H1 (cell line): Measurements from ENCODE around the gene RSPH6A. TPM values are rescaled to one million over a fixed set of nuclear protein-coding genes. Genes with fewer than 3 reads are reported as not detected.

Experiments
- CTCF ChIA-PET: fragments of 300-600 bp; sonication (Branson Sonifier 250); formaldehyde crosslinking; loops from one replicate; lab custom pipeline; 2021; ENCODE audit not compliant: partially characterized antibody; lab: Charles Lee
- POLR2A ChIA-PET: fragments of 300-600 bp; sonication (Branson Sonifier 250); formaldehyde crosslinking; loops from one replicate; lab custom pipeline; 2021; ENCODE audit warnings: inconsistent platforms; ENCODE audit not compliant: partially characterized antibody; lab: Charles Lee
- DNase-seq, 2 experiments: peaks; one replicate each; pipeline versions ENCODE4 v3.0.0 to v3.0.0-alpha.2; 2010 to 2022; ENCODE audit warnings: low spot score in 2 of 2, low read depth in 1 of 2, mixed read lengths in 1 of 2
- FAIRE-seq: peaks from 2 replicates; lab custom pipeline; 2011; peaks lifted over from hg19 to GRCh38; lab: Jason Lieb, UNC
- H2AFZ ChIP-seq: 2 replicates; pipeline ENCODE4 v1.8.1; 2012; ENCODE audit warnings: low read length, inconsistent platforms
- H2AK5ac ChIP-seq: 2 replicates; pipeline ENCODE4 v1.6.1; 2013; ENCODE audit warnings: low read depth, low read length
- H2BK120ac ChIP-seq: replicated peaks from 2 replicates; pipeline ENCODE3; 2013; ENCODE audit warnings: low read depth, low read length, inconsistent platforms
- H2BK12ac ChIP-seq: 2 replicates; pipeline ENCODE4 v1.6.1; 2013; ENCODE audit warnings: low read depth, low read length
- H2BK15ac ChIP-seq: 2 replicates; pipeline ENCODE4 v1.6.1; 2013; ENCODE audit warnings: low read length
- H2BK20ac ChIP-seq: 2 replicates; pipeline ENCODE4 v1.6.1; 2013; ENCODE audit warnings: low read length
- H2BK5ac ChIP-seq: 2 replicates; pipeline ENCODE4 v1.6.1; 2013; ENCODE audit warnings: low read depth, low read length
- H3K14ac ChIP-seq: 2 replicates; pipeline ENCODE4 v1.6.1; 2013; ENCODE audit warnings: inconsistent platforms; ENCODE audit not compliant: insufficient read length
- H3K18ac ChIP-seq: 2 replicates; pipeline ENCODE4 v1.6.1; 2013; ENCODE audit warnings: low read length; ENCODE audit errors: extremely low read depth
- H3K23ac ChIP-seq: 2 replicates; pipeline ENCODE4 v1.6.1; 2013; ENCODE audit warnings: inconsistent platforms; ENCODE audit not compliant: insufficient read length
- H3K23me2 ChIP-seq: 2 replicates; pipeline ENCODE4 v1.6.1; 2013; ENCODE audit warnings: low read depth, low read length
- H3K27ac ChIP-seq: 2 replicates; pipeline ENCODE4 v1.6.1; 2011; ENCODE audit warnings: low read depth, low read length, inconsistent platforms
- H3K27me3 ChIP-seq, 4 experiments: replicated peaks in 1 of 4; 1 replicate in 1 of 4; 2 replicates in 3 of 4; pipeline versions ENCODE4 v1.6.1 to v1.8.1; 2011 to 2013; ENCODE audit warnings: low read length in 3 of 4, mild to moderate bottlenecking in 3 of 4, inconsistent platforms in 2 of 4, mixed read lengths in 2 of 4, moderate library complexity in 1 of 4; ENCODE audit not compliant: control insufficient read depth in 3 of 4, insufficient read depth in 3 of 4; ENCODE audit errors: extremely low read depth in 1 of 4
- H3K36me3 ChIP-seq, 4 experiments: 2 replicates each; pipeline versions ENCODE4 v1.6.1 to v1.8.1; 2011 to 2013; ENCODE audit warnings: mild to moderate bottlenecking in 4 of 4, low read length in 3 of 4, moderate library complexity in 2 of 4, control low read depth in 1 of 4, inconsistent platforms in 1 of 4; ENCODE audit not compliant: insufficient read depth in 4 of 4, control insufficient read depth in 2 of 4
- H3K4ac ChIP-seq: replicated peaks from 2 replicates; pipeline ENCODE3; 2013; ENCODE audit warnings: low read length, low read depth, mixed read lengths, inconsistent platforms; ENCODE audit not compliant: insufficient read length
- H3K4me1 ChIP-seq, 4 experiments: replicated peaks in 1 of 4; 1 replicate in 1 of 4; 2 replicates in 3 of 4; pipeline versions ENCODE4 v1.6.1 to v1.8.1; 2011 to 2013; ENCODE audit warnings: low read length in 3 of 4, inconsistent platforms in 2 of 4, mixed read lengths in 1 of 4; ENCODE audit not compliant: insufficient read depth in 4 of 4, control insufficient read depth in 3 of 4
- H3K4me2 ChIP-seq, 2 experiments: 2 replicates each; pipeline versions ENCODE4 v1.6.1 to v1.8.1; 2011 to 2013; ENCODE audit warnings: low read depth in 2 of 2, low read length in 2 of 2, control low read depth in 1 of 2, inconsistent platforms in 1 of 2, mild to moderate bottlenecking in 1 of 2; ENCODE audit not compliant: insufficient read depth in 1 of 2
- H3K4me3 ChIP-seq, 4 experiments: fragments of 200-600, 300-600 bp in 1 of 4; sonication (generic), shearing (Covaris generic), sonication (Bioruptor Twin) in 1 of 4; 2 replicates each; pipeline versions ENCODE4 v1.5.1 to v1.8.1; 2011 to 2016; ENCODE audit warnings: low read length in 4 of 4, low read depth in 3 of 4, control low read depth in 2 of 4, inconsistent platforms in 2 of 4, mild to moderate bottlenecking in 2 of 4, mixed read lengths in 1 of 4, moderate library complexity in 1 of 4; ENCODE audit not compliant: insufficient read depth in 2 of 4; ENCODE audit errors: extremely low read depth in 1 of 4
- H3K56ac ChIP-seq: replicated peaks from 2 replicates; pipeline ENCODE3; 2013; ENCODE audit warnings: low read depth, mild to moderate bottlenecking, mixed read lengths, low read length, inconsistent platforms; ENCODE audit not compliant: insufficient read length
- H3K79me1 ChIP-seq: 2 replicates; pipeline ENCODE4 v1.6.1; 2013; ENCODE audit warnings: low read depth, low read length, control low read depth
- H3K79me2 ChIP-seq, 2 experiments: 2 replicates each; pipeline versions ENCODE4 v1.6.1 to v1.8.1; 2012 to 2013; ENCODE audit warnings: low read length in 2 of 2, mild to moderate bottlenecking in 2 of 2, inconsistent platforms in 1 of 2; ENCODE audit not compliant: insufficient read depth in 2 of 2, control insufficient read depth in 1 of 2
- H3K9ac ChIP-seq, 4 experiments: replicated peaks in 1 of 4; 1 replicate in 1 of 4; 2 replicates in 3 of 4; pipeline versions ENCODE4 v1.6.1 to v1.8.1; 2011 to 2013; ENCODE audit warnings: low read depth in 3 of 4, low read length in 3 of 4, control low read depth in 2 of 4, mild to moderate bottlenecking in 2 of 4, moderate library complexity in 2 of 4, inconsistent platforms in 1 of 4; ENCODE audit errors: extremely low read depth in 1 of 4
- H3K9me3 ChIP-seq, 2 experiments: 2 replicates each; pipeline versions ENCODE4 v1.6.1 to v1.8.1; 2012 to 2013; ENCODE audit warnings: mild to moderate bottlenecking in 2 of 2, moderate library complexity in 2 of 2, control low read depth in 1 of 2, inconsistent platforms in 1 of 2, low read depth in 1 of 2, low read length in 1 of 2, mixed read lengths in 1 of 2; ENCODE audit not compliant: insufficient read depth in 2 of 2
- H4K20me1 ChIP-seq, 2 experiments: replicated peaks in 1 of 2; 2 replicates each; pipeline versions ENCODE3 to v1.8.1; 2011 to 2013; ENCODE audit warnings: inconsistent platforms in 2 of 2, low read length in 2 of 2, mild to moderate bottlenecking in 1 of 2; ENCODE audit not compliant: insufficient read depth in 2 of 2, control insufficient read depth in 1 of 2
- H4K5ac ChIP-seq: 2 replicates; pipeline ENCODE4 v1.6.1; 2013; ENCODE audit warnings: low read length, low read depth, mixed read lengths, inconsistent platforms; ENCODE audit not compliant: insufficient read length
- H4K8ac ChIP-seq: 2 replicates; pipeline ENCODE4 v1.8.0; 2013; ENCODE audit warnings: mild to moderate bottlenecking, moderate library complexity, low read length, inconsistent platforms; ENCODE audit not compliant: insufficient read depth; ENCODE audit errors: extremely low read depth
- H4K91ac ChIP-seq: replicated peaks from 2 replicates; pipeline ENCODE3; 2013; ENCODE audit warnings: low read length, mixed read lengths, inconsistent platforms; ENCODE audit not compliant: insufficient read length
- HDAC2 ChIP-seq, 2 experiments: fragments of 300-600 bp in 1 of 2; sonication (generic) in 1 of 2; IDR thresholded peaks; 2 replicates each; pipeline ENCODE4 v1.6.1; 2011 to 2012; ENCODE audit warnings: low read depth in 2 of 2, low read length in 2 of 2, mild to moderate bottlenecking in 2 of 2, moderate library complexity in 2 of 2, borderline replicate concordance in 1 of 2, inconsistent platforms in 1 of 2
- PHF8 ChIP-seq: fragments of 200-600 bp; sonication (generic); conservative IDR thresholded peaks from 2 replicates; pipeline ENCODE4 v1.7.1; 2012; ENCODE audit warnings: low read depth, mild to moderate bottlenecking, inconsistent platforms, low read length, moderate library complexity
- POLR2AphosphoS5 ChIP-seq: IDR thresholded peaks from 2 replicates; pipeline ENCODE4 v1.6.1; 2011; ENCODE audit warnings: low read depth, low read length
- RXRA ChIP-seq: IDR thresholded peaks from 2 replicates; pipeline ENCODE4 v1.6.1; 2011; ENCODE audit warnings: low read depth, mild to moderate bottlenecking, low read length, moderate library complexity; ENCODE audit not compliant: insufficient read depth
- SP2 ChIP-seq: IDR thresholded peaks from 2 replicates; pipeline ENCODE4 v1.6.1; 2012; ENCODE audit warnings: mild to moderate bottlenecking, low read length, inconsistent platforms
- SUZ12 ChIP-seq: fragments of 200-600 bp; sonication (generic); IDR thresholded peaks from 2 replicates; pipeline ENCODE4 v1.6.1; 2012; ENCODE audit warnings: mild to moderate bottlenecking, inconsistent platforms, low read length, moderate library complexity, mixed read lengths
- TAF7 ChIP-seq: optimal IDR thresholded peaks from 2 replicates; pipeline ENCODE3; 2011; ENCODE audit warnings: low read depth, mild to moderate bottlenecking, inconsistent platforms, low read length, moderate library complexity, borderline replicate concordance
- WGBS, 2 experiments: shearing (Covaris generic) in 1 of 2; methylation state at CpG; one replicate each; pipeline versions ENCODE4 v1.1.6 to v1.1.7; 2013 to 2015; ENCODE audit warnings: low lambda C conversion rate in 2 of 2, mixed read lengths in 2 of 2, inconsistent platforms in 1 of 2, low coverage in 1 of 2, missing lambda C conversion rate in 1 of 2; ENCODE audit not compliant: insufficient replicate concordance in 2 of 2, insufficient coverage in 1 of 2, insufficient read length in 1 of 2; ENCODE audit errors: extremely low coverage in 1 of 2, missing lambda C conversion rate in 1 of 2; 5-methylcytosine and 5-hydroxymethylcytosine counted together
- polyA plus RNA-seq, 7 experiments: library from polyadenylated mRNA; depleted of rRNA in 3 of 7; stranded (reverse) in 5 of 7; unstranded in 2 of 7; fragments of >200 nt in 5 of 7; fragments of 200-250 nt in 2 of 7; gene quantifications; 1 replicate in 5 of 7; 2 replicates in 1 of 7; 4 replicates in 1 of 7; pipeline versions ENCODE4 v1.2.1 to v1.2.3, GENCODE V29; 2011 to 2013; ENCODE audit warnings: missing spikeins in 2 of 7, mixed read lengths in 2 of 7
- total RNA-seq: library from RNA; stranded (reverse); fragmentation: NEBNext Ultra II Directional; extraction: Animal tissue kit (Norgen Biotek cat#: 25700); gene quantifications from 2 replicates; pipeline ENCODE4 v1.2.1, GENCODE V29; 2021

RSPH6A gene
- total and polyA plus RNA-seq, 2 of the 8 experiments (the other 6 are each of a cell fraction or from before 2014, with no cell fraction given), result 0.05 to 0.19 TPM

GRCh38 chr19:45769821-45770191 is 45.3 kb downstream of the RSPH6A start:
- Histone ChIP-seq H2BK120ac (peak overlapping the region; percentile 21), H3K9me3 (no peaks in the 10 kb centered on the region), H2BK15ac (peak overlapping the region; percentile 19; the same call in 1 of the 2 replicates), H3K9ac (peak overlapping the region; percentile 51 to 83 (median 78)), H3K27me3 (no peaks in the 10 kb centered on the region), H4K5ac (peak overlapping the region; percentile 8), H3K14ac (no peak overlapping the region), H2BK20ac (no peak overlapping the region), H3K56ac (peak overlapping the region; percentile 16), H3K23ac (no peak overlapping the region), H3K27ac (peak overlapping the region; percentile 78; the same call in 1 of the 2 replicates), H3K4me1 (peaks cover 4 to 27% (median 23%) of the 10 kb centered on the region in 4 experiments), H4K8ac (peak overlapping the region; percentile 58; the same call in 1 of the 2 replicates), H3K36me3 (peaks cover 0 to 2% (median 0%) of the 10 kb centered on the region in 4 experiments; a peak in 2 of 8 replicates), H3K23me2 (peaks cover 28% of the 10 kb centered on the region), H2BK5ac (peak overlapping the region; percentile 71; the same call in 1 of the 2 replicates), H2AFZ (no peak overlapping the region), H3K79me2 (no peaks in the 10 kb centered on the region), H2AK5ac (no peak overlapping the region), H3K4ac (peak overlapping the region; percentile 16), H3K4me2 (peak overlapping the region; percentile 61 to 99), H3K79me1 (no peaks in the 10 kb centered on the region), H3K18ac (peak overlapping the region; percentile 88; the same call in 1 of the 2 replicates), H4K91ac (peak overlapping the region; percentile 6), H2BK12ac (no peak overlapping the region), H4K20me1 (peaks cover 0 to 3% of the 10 kb centered on the region in 2 experiments), H3K4me3 (peak overlapping the region; percentile 42 to 83 (median 78))
- FAIRE-seq (no peak), DNase-seq (peak in 1 of 2 experiments; percentile 77)
- POLR2A ChIA-PET, result interaction anchor here (0.6 to 16.2 kb wide), 29 partner anchors 8 to 332 kb away, joined by 3 to 284 read pairs (median 6); partner anchors contain the start of genes DMPK, DMWD, FBXO46 and IRF2BP1
- CTCF ChIA-PET, result interaction anchor here (0.6 to 6.7 kb wide), 23 partner anchors 11 to 656 kb away, joined by 3 to 55 read pairs (median 5); partner anchors contain the start of genes DMPK, DMWD, FBXO46 and RSPH6A
- 2% methylated on average over 25 of the region's 28 CpGs; no CpG with 5 or more reads in 1 of the 2 experiments for WGBS, 2 experiments
- TF ChIP-seq SUZ12, result no peak
- peak; percentile 54 for TF ChIP-seq POLR2AphosphoS5
- TF ChIP-seq SP2, result no peak
- 0 out of 2 replicates have a peak, but pooled peaks have one; percentile 16 for TF ChIP-seq PHF8
- TF ChIP-seq RXRA, result no peak
- no peak for TF ChIP-seq HDAC2 (IDR thresholded peaks at IDR 0.05; ENCODE audit: borderline replicate concordance in 1 of 2, low read depth in 2 of 2, low read length in 2 of 2)
- no peak for TF ChIP-seq TAF7
